ENCODE measurements around the gene KDM6A. TPM values are rescaled to one million over a fixed set of nuclear protein-coding genes. Genes with fewer than 3 reads are reported as not detected.
"Not testable (repeated sequence)": the region's sequence is repeated elsewhere in the genome, so short reads cannot be mapped to it uniquely, and the experiment has no call there.

KDM6A gene
- polyA plus RNA-seq, 1 experiment, result 9.9 TPM

GRCh38 chrX:45056428-45057145 lies 183.6 kb downstream of the KDM6A start:
- POLR2A ChIA-PET, result no interaction called here
- CTCF ChIA-PET, result no interaction called here
- H3K27ac ChIP-seq (ENCODE audit: low read depth, low read length), result no peak overlapping the region
- no peak for DNase-seq (ENCODE audit: low read depth, low spot score)
- no peak overlapping the region for H3K4me3 ChIP-seq (ENCODE audit: low read depth, low read length)
- H3K27me3 ChIP-seq (ENCODE audit: control insufficient read depth, insufficient read depth, low read length), result no peaks in the 10 kb centered on the region
- TF ChIP-seq, protein P1, sequence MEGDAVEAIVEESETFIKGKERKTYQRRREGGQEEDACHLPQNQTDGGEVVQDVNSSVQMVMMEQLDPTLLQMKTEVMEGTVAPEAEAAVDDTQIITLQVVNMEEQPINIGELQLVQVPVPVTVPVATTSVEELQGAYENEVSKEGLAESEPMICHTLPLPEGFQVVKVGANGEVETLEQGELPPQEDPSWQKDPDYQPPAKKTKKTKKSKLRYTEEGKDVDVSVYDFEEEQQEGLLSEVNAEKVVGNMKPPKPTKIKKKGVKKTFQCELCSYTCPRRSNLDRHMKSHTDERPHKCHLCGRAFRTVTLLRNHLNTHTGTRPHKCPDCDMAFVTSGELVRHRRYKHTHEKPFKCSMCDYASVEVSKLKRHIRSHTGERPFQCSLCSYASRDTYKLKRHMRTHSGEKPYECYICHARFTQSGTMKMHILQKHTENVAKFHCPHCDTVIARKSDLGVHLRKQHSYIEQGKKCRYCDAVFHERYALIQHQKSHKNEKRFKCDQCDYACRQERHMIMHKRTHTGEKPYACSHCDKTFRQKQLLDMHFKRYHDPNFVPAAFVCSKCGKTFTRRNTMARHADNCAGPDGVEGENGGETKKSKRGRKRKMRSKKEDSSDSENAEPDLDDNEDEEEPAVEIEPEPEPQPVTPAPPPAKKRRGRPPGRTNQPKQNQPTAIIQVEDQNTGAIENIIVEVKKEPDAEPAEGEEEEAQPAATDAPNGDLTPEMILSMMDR (IDR thresholded peaks at IDR 0.05; ENCODE audit: low read depth, low read length), result no peak
- H3K9me3 ChIP-seq (ENCODE audit: control insufficient read depth, insufficient read depth, low read length), result no peaks in the 10 kb centered on the region

GRCh38 chrX:45059906-45060305 lies 186.9 kb downstream of the KDM6A start:
- H3K4me3 ChIP-seq (ENCODE audit: low read depth, low read length); DNase-seq (ENCODE audit: low read depth, low spot score); H3K27me3 ChIP-seq (ENCODE audit: control insufficient read depth, insufficient read depth, low read length); H3K9me3 ChIP-seq (ENCODE audit: control insufficient read depth, insufficient read depth, low read length); H3K27ac ChIP-seq (ENCODE audit: low read depth, low read length); POLR2A ChIA-PET: not testable (repeated sequence)
- CTCF ChIA-PET, result interaction anchor here (1.1 kb wide), 1 partner anchor 10 kb away, joined by 4 read pairs; no protein-coding TSS in a partner anchor

DNA sequence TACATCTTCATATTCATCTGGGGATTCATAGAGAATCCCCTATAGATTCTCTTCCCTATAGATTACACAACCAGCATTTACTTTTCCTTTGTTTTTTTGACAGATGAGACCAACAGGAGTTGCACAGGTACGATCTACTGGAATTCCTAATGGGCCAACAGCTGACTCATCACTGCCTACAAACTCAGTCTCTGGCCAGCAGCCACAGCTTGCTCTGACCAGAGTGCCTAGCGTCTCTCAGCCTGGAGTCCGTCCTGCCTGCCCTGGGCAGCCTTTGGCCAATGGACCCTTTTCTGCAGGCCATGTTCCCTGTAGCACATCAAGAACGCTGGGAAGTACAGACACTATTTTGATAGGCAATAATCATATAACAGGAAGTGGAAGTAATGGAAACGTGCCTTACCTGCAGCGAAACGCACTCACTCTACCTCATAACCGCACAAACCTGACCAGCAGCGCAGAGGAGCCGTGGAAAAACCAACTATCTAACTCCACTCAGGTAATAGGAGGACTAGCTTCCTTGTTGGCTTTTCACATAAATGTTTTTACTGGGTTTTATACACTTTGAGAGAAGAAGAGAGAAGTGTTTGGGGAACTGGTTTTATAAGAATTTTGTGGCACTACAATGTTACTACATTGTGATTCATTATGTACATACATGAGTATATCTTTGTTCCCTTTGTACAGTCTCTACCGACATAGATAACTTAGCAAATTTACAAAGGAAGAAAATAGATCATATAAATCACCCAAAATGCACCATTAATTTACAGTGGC lies 190.5 kb downstream of the KDM6A start:
- CTCF ChIA-PET, result no interaction called here

GRCh38 chrX:45068569-45068968 lies 195.6 kb downstream of the KDM6A start:
- ChIA-PET CTCF (interaction anchor here (0.9 to 1.0 kb wide), 2 partner anchors 11 to 1110 kb away, joined by 3 to 4 read pairs; no protein-coding TSS in a partner anchor), POLR2A (no interaction called here)
- H3K9me3 ChIP-seq (ENCODE audit: control insufficient read depth, insufficient read depth, low read length), result no peaks in the 10 kb centered on the region
- no peak overlapping the region for H3K4me3 ChIP-seq (ENCODE audit: low read depth, low read length)
- no peak for DNase-seq (ENCODE audit: low read depth, low spot score)
- TF ChIP-seq, protein P1 (IDR thresholded peaks at IDR 0.05; ENCODE audit: low read depth, low read length), result no peak
- H3K27ac ChIP-seq (ENCODE audit: low read depth, low read length), result no peak overlapping the region
- no peaks in the 10 kb centered on the region for H3K27me3 ChIP-seq (ENCODE audit: control insufficient read depth, insufficient read depth, low read length)

More for the DNA sequence above, 190.5 kb downstream of the KDM6A start:
- H3K27ac ChIP-seq (ENCODE audit: low read depth, low read length), result no peak overlapping the region
- H3K27me3 ChIP-seq (ENCODE audit: control insufficient read depth, insufficient read depth, low read length), result no peaks in the 10 kb centered on the region
- POLR2A ChIA-PET, result no interaction called here
- DNase-seq (ENCODE audit: low read depth, low spot score), result no peak
- H3K9me3 ChIP-seq (ENCODE audit: control insufficient read depth, insufficient read depth, low read length), result no peaks in the 10 kb centered on the region
- H3K4me3 ChIP-seq (ENCODE audit: low read depth, low read length), result no peak overlapping the region
- TF ChIP-seq, protein P1 (IDR thresholded peaks at IDR 0.05; ENCODE audit: low read depth, low read length), result no peak

DNA sequence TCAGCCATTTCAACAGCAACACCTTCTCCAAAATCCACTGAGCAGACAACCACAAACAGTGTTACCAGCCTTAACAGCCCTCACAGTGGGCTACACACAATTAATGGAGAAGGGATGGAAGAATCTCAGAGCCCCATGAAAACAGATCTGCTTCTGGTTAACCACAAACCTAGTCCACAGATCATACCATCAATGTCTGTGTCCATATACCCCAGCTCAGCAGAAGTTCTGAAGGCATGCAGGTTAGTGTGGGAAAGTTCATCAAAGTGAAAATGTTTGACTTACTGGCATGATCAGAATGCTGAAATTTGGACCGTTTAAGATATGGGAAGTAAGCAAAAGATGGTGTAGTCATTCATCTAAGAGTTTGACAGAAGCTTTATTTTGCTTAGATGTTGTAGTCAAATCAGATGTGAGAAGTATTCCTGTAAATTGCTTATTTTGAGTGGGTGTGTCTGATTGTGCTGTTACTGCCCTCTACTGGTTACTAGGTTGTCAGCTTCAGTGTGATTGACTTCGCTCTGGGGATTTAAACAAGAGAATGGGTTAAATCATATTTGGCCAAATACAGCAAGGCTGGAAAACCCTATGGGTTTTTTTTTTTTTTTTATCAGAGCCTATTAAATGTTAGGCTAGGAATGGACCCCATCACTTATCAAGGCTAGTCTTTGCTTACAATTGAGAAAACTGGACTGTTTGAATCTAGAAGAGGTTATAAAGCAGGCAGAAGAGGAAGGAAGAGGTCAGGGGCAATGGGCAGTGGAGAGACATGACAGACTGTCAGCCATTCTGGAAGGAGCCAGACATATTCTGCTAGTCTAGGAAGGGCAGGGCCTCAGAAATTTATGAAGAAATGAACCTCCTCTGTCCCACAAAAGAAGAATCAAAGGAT lies 197.4 kb downstream of the KDM6A start:
- no peaks in the 10 kb centered on the region for H3K9me3 ChIP-seq (ENCODE audit: control insufficient read depth, insufficient read depth, low read length)
- ChIA-PET POLR2A (no interaction called here), CTCF (interaction anchor here (0.6 to 1.8 kb wide), 14 partner anchors 9 to 1099 kb away, joined by 3 to 7 read pairs (median 3); partner anchors contain the start of gene DIPK2B)
- no peaks in the 10 kb centered on the region for H3K27me3 ChIP-seq (ENCODE audit: control insufficient read depth, insufficient read depth, low read length)
- TF ChIP-seq, protein P1 (IDR thresholded peaks at IDR 0.05; ENCODE audit: low read depth, low read length), result peak; percentile 64
- no peak overlapping the region for H3K4me3 ChIP-seq (ENCODE audit: low read depth, low read length)
- peak; percentile 1 for DNase-seq (ENCODE audit: low read depth, low spot score)
- no peak overlapping the region for H3K27ac ChIP-seq (ENCODE audit: low read depth, low read length)

GRCh38 chrX:45073011-45073410 lies 200.0 kb downstream of the KDM6A start:
- H3K27ac ChIP-seq (ENCODE audit: low read depth, low read length); POLR2A ChIA-PET; DNase-seq (ENCODE audit: low read depth, low spot score); H3K9me3 ChIP-seq (ENCODE audit: control insufficient read depth, insufficient read depth, low read length); CTCF ChIA-PET; H3K27me3 ChIP-seq (ENCODE audit: control insufficient read depth, insufficient read depth, low read length); H3K4me3 ChIP-seq (ENCODE audit: low read depth, low read length): not testable (repeated sequence)
